ENCODE measurements around the gene XRCC4.

XRCC4 gene

DNA sequence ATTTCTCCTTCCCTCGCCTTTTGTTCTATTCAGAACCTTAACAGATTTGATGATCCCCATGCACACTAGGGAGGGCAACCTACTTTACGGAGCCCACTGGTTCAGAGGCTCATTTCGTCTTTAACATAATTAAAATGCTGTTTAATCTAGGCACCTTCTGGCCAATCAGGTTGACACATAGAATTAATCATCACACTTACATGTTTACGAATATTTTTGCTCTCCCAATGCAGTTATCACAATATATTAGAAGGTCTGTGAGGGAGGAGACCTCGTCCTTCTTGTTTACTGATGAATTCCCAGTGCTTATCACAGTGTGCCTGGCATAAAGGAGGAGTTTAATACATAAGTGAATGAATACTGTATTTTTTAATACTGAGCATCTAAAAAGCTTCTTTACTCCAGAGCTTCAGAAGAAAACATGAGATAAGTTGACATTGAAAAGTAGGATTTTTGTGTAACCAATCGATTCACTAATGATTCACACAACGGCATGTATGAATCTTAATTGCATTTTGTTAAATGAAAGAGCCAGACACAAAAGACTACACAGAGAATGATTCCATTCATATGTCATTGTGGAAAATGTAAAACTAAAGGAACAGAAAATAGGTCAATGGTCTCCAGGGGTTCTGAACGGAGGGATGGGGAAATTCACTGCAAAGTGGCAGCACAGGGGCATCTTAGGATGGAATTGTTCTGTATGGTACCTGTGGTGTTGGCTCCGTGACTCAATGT is 315.6 kb downstream of the XRCC4 start:
- DNase-seq: no peak

DNA sequence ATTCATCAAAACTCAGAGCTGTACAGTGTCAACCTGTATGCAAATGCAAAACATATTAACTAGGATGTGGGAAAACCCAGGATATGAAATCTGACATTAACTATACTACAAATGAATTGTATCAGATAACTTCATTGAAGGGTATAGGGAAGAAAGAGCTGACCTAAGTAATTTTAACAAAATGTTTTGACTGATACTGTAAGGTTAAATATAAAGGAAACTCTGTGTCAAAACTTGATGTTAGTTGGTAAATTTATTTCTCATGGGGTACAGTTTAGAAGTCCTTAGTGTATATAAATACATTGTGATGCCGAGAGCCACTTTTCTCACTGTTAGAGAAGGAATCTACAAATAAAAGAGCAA is 316.1 kb downstream of the XRCC4 start:
- DNase-seq: no peak

DNA sequence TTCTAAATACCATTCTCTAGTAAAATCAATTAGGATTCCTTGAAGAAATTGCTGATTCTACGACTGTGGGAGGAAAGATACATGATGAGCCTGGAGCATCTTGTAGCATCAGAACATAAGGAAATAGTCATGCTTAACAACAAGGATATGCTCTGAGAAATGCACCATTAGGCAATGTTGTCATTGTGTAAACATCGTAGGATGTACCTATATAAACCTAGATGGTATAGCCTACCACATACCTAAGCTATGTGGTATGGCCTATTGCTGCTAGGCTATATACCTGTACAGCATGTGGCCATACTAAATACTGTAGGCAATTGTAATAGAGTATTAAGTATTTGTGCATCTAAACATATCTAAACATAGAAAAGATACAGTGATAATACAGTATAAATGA is 316.8 kb downstream of the XRCC4 start:
- DNase-seq: no peak

DNA sequence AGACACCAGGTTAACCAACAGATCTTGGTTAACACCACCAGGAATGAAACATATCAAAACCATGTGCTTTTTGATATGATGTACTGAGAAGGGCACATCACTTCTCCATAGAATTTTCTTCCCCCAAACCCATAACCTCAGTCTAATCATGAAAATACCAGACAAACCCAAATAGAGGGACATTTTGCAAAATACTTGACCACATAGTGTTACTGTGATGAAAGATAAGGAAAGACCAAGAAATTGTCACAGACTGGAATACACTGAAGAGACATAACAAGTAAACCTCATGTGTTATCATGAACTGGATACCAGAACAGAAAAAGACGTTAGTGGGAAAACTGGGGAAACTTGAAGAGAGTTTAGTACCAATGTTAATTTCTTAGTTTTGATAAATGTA is 319.3 kb downstream of the XRCC4 start:
- DNase-seq: no peak

DNA sequence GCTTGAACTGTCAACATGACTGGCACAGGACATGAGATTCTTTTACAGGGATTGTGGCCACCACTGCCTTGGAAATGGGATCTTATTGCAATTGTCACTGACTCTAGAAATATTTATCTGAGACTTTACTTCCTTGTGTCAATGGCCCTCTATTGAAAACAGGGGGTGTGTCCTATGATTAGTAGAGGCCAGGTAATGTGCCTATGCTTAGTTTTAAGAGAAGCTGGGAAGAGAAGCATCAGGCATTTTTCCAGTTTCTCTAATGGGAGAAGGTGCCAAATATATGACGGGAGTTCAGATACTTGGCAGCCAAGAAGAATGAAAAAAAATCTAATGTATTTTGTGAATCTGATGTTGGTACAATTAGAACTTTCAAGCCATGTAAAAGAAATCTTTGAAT is 320.3 kb downstream of the XRCC4 start:
- DNase-seq: no peak

DNA sequence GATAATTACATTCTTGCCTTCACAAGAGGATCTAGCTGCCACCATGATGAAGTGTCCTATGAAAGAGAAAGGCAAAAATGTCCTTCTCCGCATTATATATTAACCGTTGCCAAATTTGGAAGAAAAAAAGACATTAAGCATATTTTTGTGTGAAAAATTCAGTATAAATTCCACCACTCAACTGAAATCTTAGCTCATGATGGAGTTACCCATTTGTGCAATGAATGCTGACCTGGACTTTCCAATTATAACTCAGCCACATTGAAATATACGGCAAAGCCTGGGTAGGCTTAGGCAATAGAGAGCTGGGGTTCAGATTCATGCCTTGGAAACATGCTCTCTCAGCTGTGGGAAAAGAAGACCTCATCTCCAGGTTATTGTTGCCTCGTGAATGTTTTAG is 322.9 kb downstream of the XRCC4 start:
- no peak for DNase-seq

DNA sequence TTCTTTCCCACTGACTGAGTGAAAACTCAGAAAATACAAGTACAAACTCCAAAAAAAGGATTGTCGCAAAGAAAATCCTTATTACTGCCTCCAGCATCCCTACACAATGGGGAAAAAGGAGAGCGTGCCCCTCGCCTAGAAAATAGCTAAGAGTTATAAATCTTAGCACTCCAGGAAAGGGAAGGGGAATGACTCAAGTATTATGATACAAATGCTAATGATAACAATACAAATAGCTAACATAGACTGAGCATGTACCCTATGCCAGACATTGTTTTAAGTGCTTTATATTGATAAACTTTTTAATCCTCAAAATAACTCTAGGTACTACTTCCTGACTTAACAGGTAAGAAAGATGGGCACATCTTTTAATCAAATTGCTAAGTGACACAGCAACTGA is 323.4 kb downstream of the XRCC4 start:
- DNase-seq: no peak

DNA sequence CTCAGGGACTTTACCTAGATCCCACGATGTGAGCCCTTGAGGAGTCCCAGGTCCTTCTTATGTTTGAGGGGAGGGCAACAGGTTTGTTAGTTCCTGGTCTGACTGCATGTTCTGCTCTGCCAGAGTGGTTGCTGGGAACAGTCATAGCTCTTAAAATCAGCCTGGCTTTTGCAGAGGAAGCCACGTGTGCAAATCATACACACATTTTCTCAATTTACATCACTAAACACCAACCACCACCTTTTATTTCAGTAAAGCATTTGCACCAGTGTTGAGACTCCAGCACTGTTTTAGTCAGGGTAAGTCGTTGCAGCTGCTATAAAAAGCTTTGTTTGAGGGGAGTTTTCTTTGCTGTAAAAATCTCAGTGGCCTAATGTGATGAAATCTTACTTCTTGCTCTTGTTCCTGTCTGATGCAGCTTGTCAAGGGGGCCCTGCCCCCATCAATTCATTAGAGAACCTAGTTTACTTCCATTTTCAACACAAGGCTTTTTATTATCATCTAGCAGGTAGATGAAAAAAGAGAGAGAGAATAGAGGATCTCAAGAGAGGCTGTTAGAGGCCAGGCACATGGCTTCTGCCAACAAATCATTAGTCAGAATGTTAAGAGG is 323.9 kb downstream of the XRCC4 start:
- no peak for DNase-seq

DNA sequence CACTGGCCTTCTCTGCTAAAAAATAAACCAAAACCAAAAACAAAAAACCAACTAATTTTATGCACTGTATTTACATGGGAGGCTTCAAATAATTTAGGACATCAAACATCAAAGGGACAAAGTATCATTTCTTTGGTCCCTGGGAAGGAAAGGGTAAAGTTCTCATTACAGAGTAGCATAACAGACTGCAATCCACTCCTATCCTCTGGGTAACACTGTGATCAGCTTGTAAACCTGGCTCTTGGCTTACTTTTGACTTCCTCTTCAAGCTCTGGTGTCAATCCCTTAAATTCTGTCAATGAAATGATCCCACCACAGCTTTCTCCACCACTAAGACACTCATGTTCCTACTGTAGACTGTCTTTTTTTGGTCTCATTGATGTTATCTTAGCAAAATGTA is 324.4 kb downstream of the XRCC4 start:
- DNase-seq: no peak
